Activated gamma-delta T cell (primary cell): ENCODE measurements around the gene ANGPTL7.

ENCODE experiments used
- DNase-seq: peaks from one replicate; lab custom pipeline; 2025; lab: John Stamatoyannopoulos, UW

ANGPTL7 gene

DNA sequence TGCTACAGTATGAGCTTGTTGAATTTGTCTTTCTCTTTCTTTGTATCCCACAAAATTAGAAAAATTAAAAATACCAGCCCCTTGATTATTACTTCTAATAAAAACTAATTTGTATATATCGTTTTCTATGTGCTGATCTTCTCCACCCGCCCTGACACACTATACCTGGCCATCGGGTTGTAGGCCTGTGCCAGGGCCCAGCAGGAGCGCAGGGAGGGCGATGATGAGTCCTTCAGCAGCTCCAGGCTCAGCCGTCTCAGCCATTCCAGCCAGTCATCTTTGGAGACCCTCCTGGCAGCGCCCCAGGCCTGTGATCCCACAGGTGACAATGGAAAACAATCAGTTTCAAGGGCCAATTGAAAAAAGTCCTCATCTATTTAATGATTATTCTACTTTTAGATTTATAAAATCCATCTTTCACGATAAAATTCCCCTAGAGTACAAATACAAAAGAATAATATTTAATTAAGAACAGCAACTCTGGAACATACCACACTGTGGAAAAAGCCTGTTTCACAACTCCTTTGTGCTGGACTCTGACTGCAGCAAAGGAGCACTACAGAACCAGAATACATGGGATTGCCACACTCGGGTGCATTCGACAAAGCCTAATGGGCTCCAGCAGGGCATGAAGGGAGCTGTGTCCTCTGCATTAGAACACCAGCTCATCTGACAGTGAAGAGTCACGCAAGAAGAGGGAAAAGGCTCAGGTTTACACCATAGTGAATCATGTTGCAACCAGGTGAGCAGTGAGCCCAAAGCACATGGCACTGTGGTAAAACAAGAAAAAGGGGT lies 15.4 kb downstream of the ANGPTL7 start:
- DNase-seq, result no peak

DNA sequence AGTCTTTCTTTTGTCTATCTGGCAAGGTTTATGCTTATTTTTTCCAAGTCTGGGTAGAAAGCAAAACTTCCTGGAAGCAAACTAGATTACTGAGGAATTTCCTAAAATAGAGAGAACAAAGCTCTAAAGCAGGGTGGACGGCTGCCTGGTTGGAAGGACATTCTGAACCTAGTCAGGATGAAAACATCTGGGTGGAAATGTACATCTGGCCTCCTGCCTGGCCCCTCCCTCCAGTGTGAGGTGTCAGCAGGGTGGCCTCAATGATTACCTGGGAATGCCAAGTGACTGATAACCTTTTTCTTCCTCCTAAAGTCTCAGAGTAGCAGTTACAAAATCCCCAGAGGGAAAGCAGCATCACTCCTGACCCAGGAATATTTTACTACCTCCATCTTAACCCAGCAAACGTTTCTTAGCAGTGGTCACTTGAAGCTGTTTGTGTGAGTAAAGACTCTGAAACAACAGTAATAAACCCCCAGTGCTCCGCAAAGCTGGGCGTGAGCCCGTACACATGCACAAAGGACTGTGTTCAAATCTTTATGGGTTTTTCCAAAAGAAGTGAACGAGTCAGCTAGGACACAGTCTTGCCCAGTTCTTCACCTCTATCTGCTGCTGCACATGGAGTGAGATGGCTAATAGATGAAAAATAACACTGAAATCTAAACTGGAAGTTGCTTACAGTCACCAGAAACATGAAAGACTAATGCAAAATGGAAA lies 18.9 kb downstream of the ANGPTL7 start:
- DNase-seq, result no peak

DNA sequence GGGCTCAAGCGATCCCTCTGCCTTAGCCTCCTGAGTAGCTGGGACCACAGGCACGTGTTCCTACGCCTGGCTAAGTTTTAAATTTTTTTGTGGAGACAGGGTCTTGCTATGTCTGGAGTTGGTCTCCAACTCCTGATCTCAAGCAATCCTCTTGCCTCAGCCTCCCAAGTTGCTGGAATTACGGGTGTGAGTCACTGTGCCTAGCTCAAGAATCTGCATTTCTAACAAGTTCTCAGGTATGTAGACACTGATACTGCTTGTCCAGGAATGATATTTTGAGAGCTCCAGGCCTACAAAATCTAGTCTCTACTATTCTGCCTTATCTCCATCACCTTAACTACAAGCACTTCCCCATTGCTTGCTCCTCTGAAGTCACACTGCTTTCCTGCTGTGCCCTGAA lies 22.3 kb downstream of the ANGPTL7 start:
- no peak for DNase-seq

GRCh38 chr1:11211925-11212587 lies 22.9 kb downstream of the ANGPTL7 start:
- DNase-seq, result no peak

DNA sequence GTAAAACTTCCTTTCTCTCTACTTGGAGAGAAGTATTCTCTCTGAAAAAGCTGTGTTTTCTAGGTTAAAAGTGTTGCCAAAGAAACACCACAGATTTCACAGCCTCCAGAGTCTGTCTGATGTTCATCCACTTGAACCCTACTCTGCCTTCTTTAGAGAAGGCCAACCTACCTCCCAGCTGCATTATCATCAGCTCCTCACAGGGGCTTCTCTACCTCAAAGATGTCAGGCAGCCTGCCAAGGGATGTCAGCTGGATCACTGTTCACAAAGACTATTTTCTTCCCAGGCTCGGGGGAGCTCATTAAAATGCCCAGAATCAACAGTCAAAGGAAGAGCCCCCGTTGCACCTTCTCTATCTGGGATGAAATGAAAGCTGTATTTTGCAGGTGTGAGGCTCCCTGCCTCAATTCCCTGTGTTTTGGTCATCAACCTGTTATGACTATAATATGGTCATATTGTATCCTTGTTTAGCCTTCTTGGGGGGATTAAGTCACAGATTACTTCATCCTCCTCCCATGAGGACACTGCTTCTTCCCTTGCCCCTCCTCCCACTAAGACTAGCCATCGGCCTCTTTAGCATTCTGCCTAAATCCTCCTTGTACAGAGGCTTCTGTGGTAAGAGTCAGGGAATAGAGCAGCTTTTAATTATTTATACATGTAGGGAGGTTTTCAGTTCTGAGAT lies 25.7 kb downstream of the ANGPTL7 start:
- DNase-seq, result no peak

DNA sequence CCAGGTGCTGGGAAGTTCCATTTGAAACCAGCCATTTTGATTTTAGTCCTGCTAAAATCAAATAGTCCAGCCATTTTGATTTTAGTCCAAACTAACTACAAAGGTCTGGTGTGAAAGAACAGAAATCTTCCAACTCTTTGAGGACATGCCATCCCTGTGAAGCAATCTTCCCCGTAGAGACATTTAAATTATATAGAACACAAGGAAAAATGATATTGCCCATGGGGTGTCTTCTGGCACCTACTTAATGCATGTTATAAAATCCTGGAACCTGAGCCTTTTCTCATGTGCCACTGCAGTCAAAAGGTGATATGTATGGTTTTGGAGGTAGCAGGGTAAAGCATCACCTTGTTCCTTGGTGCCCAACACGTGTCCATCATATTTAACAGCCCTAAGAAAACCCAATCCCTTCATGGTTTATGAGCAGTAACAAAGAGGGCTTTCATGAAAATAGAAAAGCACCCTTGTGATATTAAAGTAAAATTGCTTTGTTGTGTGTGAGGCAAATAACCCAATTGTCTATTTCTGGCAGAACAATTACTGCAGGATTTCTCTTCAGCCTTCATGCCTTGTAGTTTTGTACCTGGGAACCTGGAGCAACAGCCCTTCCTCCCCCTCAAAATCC lies 26.3 kb downstream of the ANGPTL7 start:
- DNase-seq, result no peak

DNA sequence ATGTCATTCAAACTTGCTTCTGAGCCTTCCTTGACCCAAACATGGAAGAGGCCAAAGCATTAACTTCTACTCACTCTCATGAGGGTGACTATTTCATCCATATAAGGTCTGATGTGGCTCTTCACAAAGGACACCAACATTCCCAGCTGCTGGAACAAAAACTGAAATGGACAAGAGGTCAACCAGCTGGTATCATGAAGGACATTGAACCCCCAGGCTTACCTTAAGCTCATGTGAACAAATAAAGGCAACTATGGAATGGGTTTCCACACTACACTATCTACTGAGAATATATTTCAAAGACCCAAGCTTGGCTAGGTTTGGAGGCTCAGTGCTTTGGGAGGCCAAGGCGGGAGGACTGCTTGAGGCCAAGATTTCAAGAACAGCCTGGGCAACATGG lies 26.9 kb downstream of the ANGPTL7 start:
- no peak for DNase-seq

- DNase-seq, result no peak
Observed at GRCh38 chr1:11227106-11228077, 38.2 kb downstream of the ANGPTL7 start.

DNA sequence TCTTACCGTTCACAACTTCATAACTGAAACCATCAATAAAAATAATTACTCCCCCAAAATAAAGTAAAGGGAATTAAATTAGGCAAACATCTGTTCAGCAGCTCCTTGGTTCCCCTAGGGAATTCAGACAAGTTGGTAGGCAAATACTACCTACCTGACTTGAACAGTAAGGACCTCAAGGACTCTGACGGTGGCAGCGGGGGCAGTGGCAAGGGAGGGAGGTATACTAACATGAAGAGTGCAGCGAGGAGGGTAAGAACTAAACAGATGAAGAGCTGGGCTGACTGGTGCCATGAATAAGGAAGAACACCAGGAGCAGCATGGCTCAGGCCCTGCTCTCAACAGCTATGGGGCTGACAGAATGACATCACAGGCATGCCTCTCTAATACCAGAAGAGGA lies 40.0 kb downstream of the ANGPTL7 start:
- no peak for DNase-seq

DNA sequence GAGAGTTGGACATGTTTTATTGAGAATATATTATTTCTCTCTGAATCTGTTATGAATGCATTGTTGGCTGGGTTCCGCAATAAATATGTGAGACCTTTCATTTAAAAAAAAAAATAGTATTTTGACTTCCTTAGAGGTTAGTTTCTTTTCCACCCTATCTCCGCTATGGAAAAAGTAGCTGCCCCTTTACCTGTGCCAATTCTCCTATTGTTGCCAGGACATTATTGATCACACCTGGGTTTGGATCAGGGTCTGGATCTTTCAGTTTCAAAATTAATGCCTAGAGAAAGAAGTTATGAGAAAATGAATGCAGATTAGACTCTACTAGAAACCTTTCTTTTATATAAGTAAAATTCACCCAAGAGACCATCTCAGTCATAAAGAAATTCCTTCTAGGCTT lies 44.1 kb downstream of the ANGPTL7 start:
- DNase-seq, result no peak

DNA sequence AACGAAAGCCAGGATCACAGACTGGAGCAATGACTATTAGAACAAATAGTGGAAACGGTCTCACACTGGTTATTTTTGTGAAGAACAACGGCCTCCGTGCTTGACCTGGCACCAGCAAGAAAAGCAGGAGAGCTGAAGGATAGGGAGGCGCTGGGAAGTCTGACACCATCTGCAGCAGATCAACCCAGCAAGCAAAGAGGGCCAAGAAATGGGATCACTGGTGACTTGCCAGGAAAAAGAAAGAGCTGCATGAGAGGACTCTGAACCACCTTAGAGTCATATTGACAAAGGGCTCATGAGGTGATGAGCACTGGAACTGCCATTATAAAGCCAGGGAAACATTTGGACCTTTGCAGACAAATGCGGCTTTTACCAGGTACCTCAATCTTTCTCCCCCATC lies 48.2 kb downstream of the ANGPTL7 start:
- no peak for DNase-seq

DNA sequence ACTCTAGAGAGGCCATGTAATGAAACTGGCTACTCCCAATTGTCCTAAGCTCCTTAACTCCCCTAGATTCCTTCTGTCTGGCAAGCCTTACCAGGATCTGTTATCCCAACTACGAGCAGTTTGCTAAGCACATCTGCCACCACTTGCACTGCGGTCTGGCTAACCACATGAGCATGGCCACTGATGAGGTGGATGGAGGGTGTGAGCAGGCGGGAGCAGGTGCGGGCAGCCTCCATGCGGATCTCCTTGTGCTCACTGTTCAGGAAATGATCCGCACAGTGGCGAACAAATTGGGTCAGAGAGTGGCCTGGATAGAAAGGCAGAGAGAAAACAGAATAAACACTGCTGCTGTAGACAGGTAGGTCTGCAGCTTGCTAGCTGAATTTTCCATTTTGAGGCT lies 49.2 kb downstream of the ANGPTL7 start:
- DNase-seq, result no peak

- DNase-seq, result no peak
Observed at GRCh38 chr1:11245248-11245647, 56.1 kb downstream of the ANGPTL7 start.
